Measurements from ENCODE around the gene SLC41A3. TPM values are rescaled to one million over a fixed set of nuclear protein-coding genes. Genes with fewer than 3 reads are reported as not detected.

Gene SLC41A3
- total and polyA plus RNA-seq, 10 of the 15 experiments (the other 5 are each of a cell fraction or from before 2014, with no cell fraction given) = 8.3 to 29.5 (median 16.7) TPM

- ChIA-PET CTCF (no interaction called here), RAD21 (ENCODE audit: unreplicated experiment) (no interaction called here), SMC1A (ENCODE audit: uncharacterized antibody, unreplicated experiment) (no interaction called here), POLR2A (no interaction called here)
- H3K9me3 ChIP-seq (replicated peaks; ENCODE audit: control insufficient read depth, insufficient read depth, low read length) = no peaks in the 10 kb centered on the region; the same call in none of the 3 replicates
- H2AFZ ChIP-seq (ENCODE audit: control insufficient read depth, low read depth, low read length) = no peak overlapping the region
- no peak for FAIRE-seq
- no peaks in the 10 kb centered on the region for H3K4me1 ChIP-seq (ENCODE audit: control insufficient read depth, insufficient read depth, low read length)
- intact Hi-C loops (cut with micrococcal nuclease; ENCODE audit: unreplicated experiment) = no loop called here
- 72% methylated on average over 4 of the region's 4 CpGs for WGBS (ENCODE audit: insufficient coverage, insufficient replicate concordance, low lambda C conversion rate, missing lambda C conversion rate)
- no peak overlapping the region for H3K27ac ChIP-seq (ENCODE audit: control insufficient read depth, insufficient read depth)
- BruUV-seq (replicated peaks) = no TSS peak
- H3K4me2 ChIP-seq (ENCODE audit: control insufficient read depth, insufficient read depth) = no peak overlapping the region
- no peaks in the 10 kb centered on the region for H3K36me3 ChIP-seq (ENCODE audit: control insufficient read depth in 2 of 2, insufficient read depth in 2 of 2, low read length in 1 of 2)
- no peaks in the 10 kb centered on the region for H3K79me2 ChIP-seq (ENCODE audit: control insufficient read depth, insufficient read depth, low read length)
- H3K27me3 ChIP-seq (replicated peaks in 1 of 2; ENCODE audit: control insufficient read depth in 2 of 2, insufficient read depth in 2 of 2, low read length in 1 of 2) = no peaks in the 10 kb centered on the region
- H3K4me3 ChIP-seq = no peak overlapping the region
- DNase-seq (ENCODE audit: low read depth, low spot score) = no peak
- H4K20me1 ChIP-seq (ENCODE audit: control insufficient read depth, insufficient read depth) = no peaks in the 10 kb centered on the region; the same call in 1 of the 2 replicates
- ATAC-seq = no peak
- in situ Hi-C loops (cut with MboI) = no loop called here
- H3K9ac ChIP-seq (ENCODE audit: control insufficient read depth, insufficient read depth, low read length) = no peak overlapping the region
- TF ChIP-seq NFIC (IDR thresholded peaks at IDR 0.05; ENCODE audit: low read depth, low read length) (no peak), REST (IDR thresholded peaks at IDR 0.05; ENCODE audit: low read depth, low read length) (no peak), USF1 (IDR thresholded peaks at IDR 0.05; ENCODE audit: borderline replicate concordance, extremely low read length, insufficient read depth, low read depth, low read length) (no peak), ZNF384 (IDR thresholded peaks at IDR 0.05; ENCODE audit: borderline replicate concordance, low read depth, low read length) (no peak), CHD4 (IDR thresholded peaks at IDR 0.05) (no peak), NFYA (IDR thresholded peaks at IDR 0.05; ENCODE audit: borderline replicate concordance, low read depth, low read length) (no peak), SMAD5 (IDR thresholded peaks at IDR 0.05; ENCODE audit: low read depth) (no peak), E2F8 (IDR thresholded peaks at IDR 0.05; ENCODE audit: low read depth, partially characterized antibody) (no peak), BACH1 (IDR thresholded peaks at IDR 0.05; ENCODE audit: borderline replicate concordance) (no peak), JUNB (IDR thresholded peaks at IDR 0.05) (no peak), MYB (IDR thresholded peaks at IDR 0.05; ENCODE audit: borderline replicate concordance, low read depth, low read length) (no peak), SREBF1 (IDR thresholded peaks at IDR 0.05; ENCODE audit: low read length) (no peak), HDAC6 (IDR thresholded peaks at IDR 0.05; ENCODE audit: unreplicated experiment) (no peak)
- TF ChIP-seq, protein P1, sequence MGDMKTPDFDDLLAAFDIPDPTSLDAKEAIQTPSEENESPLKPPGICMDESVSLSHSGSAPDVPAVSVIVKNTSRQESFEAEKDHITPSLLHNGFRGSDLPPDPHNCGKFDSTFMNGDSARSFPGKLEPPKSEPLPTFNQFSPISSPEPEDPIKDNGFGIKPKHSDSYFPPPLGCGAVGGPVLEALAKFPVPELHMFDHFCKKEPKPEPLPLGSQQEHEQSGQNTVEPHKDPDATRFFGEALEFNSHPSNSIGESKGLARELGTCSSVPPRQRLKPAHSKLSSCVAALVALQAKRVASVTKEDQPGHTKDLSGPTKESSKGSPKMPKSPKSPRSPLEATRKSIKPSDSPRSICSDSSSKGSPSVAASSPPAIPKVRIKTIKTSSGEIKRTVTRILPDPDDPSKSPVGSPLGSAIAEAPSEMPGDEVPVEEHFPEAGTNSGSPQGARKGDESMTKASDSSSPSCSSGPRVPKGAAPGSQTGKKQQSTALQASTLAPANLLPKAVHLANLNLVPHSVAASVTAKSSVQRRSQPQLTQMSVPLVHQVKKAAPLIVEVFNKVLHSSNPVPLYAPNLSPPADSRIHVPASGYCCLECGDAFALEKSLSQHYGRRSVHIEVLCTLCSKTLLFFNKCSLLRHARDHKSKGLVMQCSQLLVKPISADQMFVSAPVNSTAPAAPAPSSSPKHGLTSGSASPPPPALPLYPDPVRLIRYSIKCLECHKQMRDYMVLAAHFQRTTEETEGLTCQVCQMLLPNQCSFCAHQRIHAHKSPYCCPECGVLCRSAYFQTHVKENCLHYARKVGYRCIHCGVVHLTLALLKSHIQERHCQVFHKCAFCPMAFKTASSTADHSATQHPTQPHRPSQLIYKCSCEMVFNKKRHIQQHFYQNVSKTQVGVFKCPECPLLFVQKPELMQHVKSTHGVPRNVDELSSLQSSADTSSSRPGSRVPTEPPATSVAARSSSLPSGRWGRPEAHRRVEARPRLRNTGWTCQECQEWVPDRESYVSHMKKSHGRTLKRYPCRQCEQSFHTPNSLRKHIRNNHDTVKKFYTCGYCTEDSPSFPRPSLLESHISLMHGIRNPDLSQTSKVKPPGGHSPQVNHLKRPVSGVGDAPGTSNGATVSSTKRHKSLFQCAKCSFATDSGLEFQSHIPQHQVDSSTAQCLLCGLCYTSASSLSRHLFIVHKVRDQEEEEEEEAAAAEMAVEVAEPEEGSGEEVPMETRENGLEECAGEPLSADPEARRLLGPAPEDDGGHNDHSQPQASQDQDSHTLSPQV (IDR thresholded peaks at IDR 0.05) = no peak
These were observed 55.8 kb downstream of the SLC41A3 start for GRCh38 chr3:126028096-126028495.
